ENCODE data around the gene RNF208.

The RNF208 gene

GRCh38 chr9:137187386-137187785 lies 34.7 kb downstream of the RNF208 start:
- in situ Hi-C loops (cut with HindIII; ENCODE audit: low pct_ligation_motif_present, low pct_unique_long_range_greater_than_20kb, low sequenced_read_pairs) = no loop called here
- no peak for DNase-seq

- no peak for DNase-seq
- in situ Hi-C loops (cut with HindIII; ENCODE audit: low pct_ligation_motif_present, low pct_unique_long_range_greater_than_20kb, low sequenced_read_pairs) = no loop called here
Measured at GRCh38 chr9:137186385-137186784, 35.7 kb downstream of the RNF208 start.

GRCh38 chr9:137185921-137186320 lies 36.1 kb downstream of the RNF208 start:
- no peak for DNase-seq
- in situ Hi-C loops (cut with HindIII; ENCODE audit: low pct_ligation_motif_present, low pct_unique_long_range_greater_than_20kb, low sequenced_read_pairs) = no loop called here

- in situ Hi-C loops (cut with HindIII; ENCODE audit: low pct_ligation_motif_present, low pct_unique_long_range_greater_than_20kb, low sequenced_read_pairs) = no loop called here
- DNase-seq = no peak
Measured at GRCh38 chr9:137184881-137185660, 37.0 kb downstream of the RNF208 start.

GRCh38 chr9:137183980-137184595 lies 38.0 kb downstream of the RNF208 start:
- DNase-seq = no peak
- in situ Hi-C loops (cut with HindIII; ENCODE audit: low pct_ligation_motif_present, low pct_unique_long_range_greater_than_20kb, low sequenced_read_pairs) = no loop called here

GRCh38 chr9:137182836-137183235 lies 39.2 kb downstream of the RNF208 start:
- no peak for DNase-seq
- in situ Hi-C loops (cut with HindIII; ENCODE audit: low pct_ligation_motif_present, low pct_unique_long_range_greater_than_20kb, low sequenced_read_pairs) = no loop called here

GRCh38 chr9:137181680-137182079 lies 40.4 kb downstream of the RNF208 start:
- in situ Hi-C loops (cut with HindIII; ENCODE audit: low pct_ligation_motif_present, low pct_unique_long_range_greater_than_20kb, low sequenced_read_pairs) = no loop called here
- no peak for DNase-seq

- in situ Hi-C loops (cut with HindIII; ENCODE audit: low pct_ligation_motif_present, low pct_unique_long_range_greater_than_20kb, low sequenced_read_pairs) = no loop called here
- DNase-seq = no peak
Measured at GRCh38 chr9:137180491-137180890, 41.5 kb downstream of the RNF208 start.

- no peak for DNase-seq
- in situ Hi-C loops (cut with HindIII; ENCODE audit: low pct_ligation_motif_present, low pct_unique_long_range_greater_than_20kb, low sequenced_read_pairs) = no loop called here
Measured at GRCh38 chr9:137179761-137180160, 42.3 kb downstream of the RNF208 start.

- in situ Hi-C loops (cut with HindIII; ENCODE audit: low pct_ligation_motif_present, low pct_unique_long_range_greater_than_20kb, low sequenced_read_pairs) = no loop called here
- no peak for DNase-seq
Measured at GRCh38 chr9:137178939-137179630, 43.0 kb downstream of the RNF208 start.

GRCh38 chr9:137178201-137178938 lies 43.7 kb downstream of the RNF208 start:
- in situ Hi-C loops (cut with HindIII; ENCODE audit: low pct_ligation_motif_present, low pct_unique_long_range_greater_than_20kb, low sequenced_read_pairs) = no loop called here
- DNase-seq = no peak

- in situ Hi-C loops (cut with HindIII; ENCODE audit: low pct_ligation_motif_present, low pct_unique_long_range_greater_than_20kb, low sequenced_read_pairs) = no loop called here
- DNase-seq = peak; percentile 54
Measured at GRCh38 chr9:137176302-137177182, 45.5 kb downstream of the RNF208 start.

- DNase-seq = no peak
- in situ Hi-C loops (cut with HindIII; ENCODE audit: low pct_ligation_motif_present, low pct_unique_long_range_greater_than_20kb, low sequenced_read_pairs) = no loop called here
Measured at GRCh38 chr9:137175345-137175961, 46.6 kb downstream of the RNF208 start.

GRCh38 chr9:137174722-137175293 lies 47.2 kb downstream of the RNF208 start:
- no peak for DNase-seq
- in situ Hi-C loops (cut with HindIII; ENCODE audit: low pct_ligation_motif_present, low pct_unique_long_range_greater_than_20kb, low sequenced_read_pairs) = no loop called here

GRCh38 chr9:137173796-137174664 lies 48.0 kb downstream of the RNF208 start:
- in situ Hi-C loops (cut with HindIII; ENCODE audit: low pct_ligation_motif_present, low pct_unique_long_range_greater_than_20kb, low sequenced_read_pairs) = no loop called here
- no peak for DNase-seq

- in situ Hi-C loops (cut with HindIII; ENCODE audit: low pct_ligation_motif_present, low pct_unique_long_range_greater_than_20kb, low sequenced_read_pairs) = no loop called here
- DNase-seq = no peak
Measured at GRCh38 chr9:137172901-137173795, 48.9 kb downstream of the RNF208 start.
